Inflammatory macrophage treated with lipopolysaccharide for 4 hours (primary cell): Measurements from ENCODE around the gene SBSN.
A peak's percentile ranks its signal among the peaks of the same experiment; 100 is the strongest.

Experiments used
- DNase-seq: peaks from one replicate; pipeline ENCODE4 v3.0.0-alpha.2; 2020

Gene SBSN

GRCh38 chr19:35531291-35531690, 3.2 kb upstream of the SBSN start:
- no peak for DNase-seq

- DNase-seq, result no peak
Observed at GRCh38 chr19:35529241-35530218, 1.4 kb upstream of the SBSN start.

DNA sequence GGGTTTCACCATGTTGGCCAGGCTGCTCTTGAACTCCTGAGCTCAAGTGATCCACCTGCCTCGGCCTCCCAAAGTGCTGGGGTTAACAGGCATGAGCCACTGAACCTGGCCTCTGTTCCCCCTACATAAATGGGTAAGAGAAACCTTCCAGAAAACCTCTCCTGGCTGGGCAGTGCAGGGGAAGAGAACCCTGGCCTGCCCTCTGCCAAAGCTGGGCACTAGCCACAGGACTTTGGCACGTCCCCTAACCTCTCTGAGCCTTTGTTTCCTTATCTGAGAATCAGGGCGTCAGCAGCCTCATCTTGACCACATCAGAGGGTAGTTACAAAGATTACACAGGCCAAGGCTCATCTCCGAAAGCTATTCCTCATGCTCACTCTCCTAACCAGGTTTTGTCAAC, 2.2 kb downstream of the SBSN start:
- no peak for DNase-seq

DNA sequence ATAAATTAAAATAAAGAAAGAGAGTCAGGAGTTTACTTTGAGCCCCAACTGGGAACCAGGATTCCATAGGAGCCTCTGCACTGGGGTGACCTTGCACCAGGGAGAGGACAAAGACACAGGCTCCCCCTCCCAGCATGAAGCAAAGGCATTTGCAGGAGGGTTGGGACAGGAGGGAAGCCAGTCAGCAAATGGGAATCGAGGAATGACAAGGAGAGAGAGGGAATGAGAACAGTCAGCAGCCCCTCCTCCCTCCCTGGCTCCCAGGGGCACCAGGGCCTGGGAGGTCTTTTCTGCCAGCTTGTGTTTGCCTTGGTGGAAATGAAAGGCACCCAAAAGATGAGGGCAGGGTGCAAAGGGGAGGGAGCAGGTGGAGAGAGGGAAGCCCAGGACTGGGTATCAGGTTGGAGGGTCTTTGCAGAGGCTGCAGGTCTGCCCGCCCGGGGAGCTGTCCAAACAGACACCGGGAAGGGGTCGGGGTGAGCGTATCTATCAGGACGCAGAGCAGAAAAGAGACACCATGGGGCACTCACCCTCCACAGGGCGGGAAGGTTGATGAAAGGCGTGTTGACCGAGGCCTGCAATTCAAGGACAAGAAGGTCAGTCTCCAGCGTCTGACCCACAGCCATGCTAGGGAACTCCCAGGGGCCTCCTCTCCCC, 3.8 kb downstream of the SBSN start:
- no peak for DNase-seq

DNA sequence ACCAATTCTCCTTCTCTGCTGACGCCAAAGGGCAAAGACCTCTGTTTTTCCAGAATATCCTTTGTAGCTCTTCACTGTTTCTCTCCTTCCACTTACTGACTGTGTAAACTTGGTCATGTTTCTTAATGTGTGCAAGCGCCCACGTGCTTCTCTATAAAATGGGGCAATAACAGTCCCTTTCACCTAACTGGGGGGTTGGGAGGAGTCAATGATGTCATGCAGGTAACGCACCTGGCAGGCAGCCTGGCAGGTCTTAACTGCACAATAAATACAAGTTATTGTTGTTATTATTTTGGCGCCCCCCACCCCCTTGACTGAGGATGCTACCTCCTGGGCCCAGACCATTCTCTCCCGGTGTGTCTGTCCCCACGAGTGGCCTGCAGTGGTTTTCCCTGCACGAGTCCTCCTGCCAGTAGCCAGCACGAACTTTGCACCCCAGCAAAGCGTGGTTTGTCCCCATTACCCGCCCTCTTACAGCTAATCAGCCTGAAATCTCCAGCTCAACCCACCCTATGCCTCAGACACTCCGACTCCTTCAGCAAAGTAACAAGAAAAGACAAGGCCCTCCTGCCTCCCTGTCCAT, 5.3 kb downstream of the SBSN start:
- no peak for DNase-seq

GRCh38 chr19:35521124-35521743, 6.9 kb downstream of the SBSN start:
- DNase-seq, result no peak

- no peak for DNase-seq
Observed at GRCh38 chr19:35519291-35519690, 8.8 kb downstream of the SBSN start.

DNA sequence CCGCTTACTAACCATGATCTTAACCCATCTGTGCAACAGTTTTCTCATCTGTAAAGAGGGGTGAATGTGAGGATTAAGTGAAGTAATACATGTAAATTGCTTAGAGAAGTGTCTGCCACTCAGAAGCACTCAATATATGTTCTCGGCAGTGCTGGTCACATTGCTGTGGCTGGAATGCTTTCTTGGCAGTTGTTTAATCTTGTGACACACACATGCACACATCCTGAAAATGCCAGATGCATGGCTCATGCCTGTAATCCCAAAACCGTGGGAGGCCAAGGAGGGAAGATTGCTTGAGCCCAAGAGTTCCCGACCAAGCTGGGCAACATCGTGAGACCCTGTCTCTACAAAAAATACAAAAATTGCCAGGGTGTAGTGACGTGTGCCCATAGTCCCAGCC, 9.8 kb downstream of the SBSN start:
- DNase-seq, result no peak

DNA sequence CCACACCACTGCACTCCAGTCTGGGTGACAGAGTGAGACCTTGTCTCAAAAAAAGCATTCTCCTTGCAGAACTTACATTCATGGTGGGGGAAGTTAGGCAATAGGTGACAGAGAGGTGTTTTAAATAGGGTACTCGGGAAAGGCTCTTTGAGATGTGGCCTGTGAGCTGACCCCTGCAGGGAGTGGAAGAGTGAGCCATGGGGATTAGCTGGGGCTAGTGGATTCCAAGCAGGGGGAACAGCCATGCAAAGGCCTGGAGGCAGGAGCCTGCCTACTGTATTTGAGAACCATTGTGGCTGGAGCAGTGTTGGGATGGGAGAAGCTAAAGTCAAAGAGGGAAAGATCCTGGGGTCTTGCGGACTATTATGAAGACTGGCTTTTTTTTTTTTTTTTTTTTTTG, 10.8 kb downstream of the SBSN start:
- DNase-seq, result no peak

GRCh38 chr19:35516310-35516709, 11.8 kb downstream of the SBSN start:
- DNase-seq, result no peak

- DNase-seq, result no peak
Observed at GRCh38 chr19:35514282-35514809, 13.8 kb downstream of the SBSN start.

DNA sequence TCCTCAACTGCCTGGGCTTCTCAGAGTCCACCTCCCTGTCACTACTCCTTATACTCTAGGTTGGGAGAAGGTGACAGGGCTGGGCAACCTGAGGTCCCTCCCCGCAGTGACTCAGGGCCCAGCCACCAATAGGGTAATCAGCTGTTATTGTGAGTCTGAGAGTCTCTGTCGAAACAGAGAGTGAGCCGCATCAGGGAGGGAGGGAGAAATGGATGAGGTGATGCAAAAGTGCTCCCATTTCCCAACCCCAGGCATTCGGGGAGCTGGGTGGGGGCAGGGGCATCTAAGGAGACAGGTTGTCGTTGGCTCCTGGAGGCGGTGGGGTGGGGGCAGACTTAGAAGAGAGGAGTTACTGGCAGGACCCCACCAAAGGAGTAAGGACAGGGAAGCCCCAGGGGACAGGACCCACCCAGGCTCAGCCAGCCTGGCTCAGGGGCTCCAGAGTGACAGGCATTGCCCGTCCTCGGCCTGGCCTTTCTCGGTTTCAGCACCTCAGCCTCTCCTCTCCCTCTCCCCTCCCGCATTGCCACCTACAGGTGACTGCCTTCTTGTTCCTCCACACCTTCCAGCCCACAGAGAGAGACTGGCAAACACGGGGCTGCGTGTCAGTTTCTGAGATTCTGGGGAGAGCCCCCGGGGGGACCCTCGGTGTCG, 14.4 kb downstream of the SBSN start, which contains the start of gene DMKN:
TSS of gene DMKN (minus strand) at position 22 of the 654 bp plus-strand sequence. CDS start 174 bp downstream, outside the sequence.
- DNase-seq, result no peak

DNA sequence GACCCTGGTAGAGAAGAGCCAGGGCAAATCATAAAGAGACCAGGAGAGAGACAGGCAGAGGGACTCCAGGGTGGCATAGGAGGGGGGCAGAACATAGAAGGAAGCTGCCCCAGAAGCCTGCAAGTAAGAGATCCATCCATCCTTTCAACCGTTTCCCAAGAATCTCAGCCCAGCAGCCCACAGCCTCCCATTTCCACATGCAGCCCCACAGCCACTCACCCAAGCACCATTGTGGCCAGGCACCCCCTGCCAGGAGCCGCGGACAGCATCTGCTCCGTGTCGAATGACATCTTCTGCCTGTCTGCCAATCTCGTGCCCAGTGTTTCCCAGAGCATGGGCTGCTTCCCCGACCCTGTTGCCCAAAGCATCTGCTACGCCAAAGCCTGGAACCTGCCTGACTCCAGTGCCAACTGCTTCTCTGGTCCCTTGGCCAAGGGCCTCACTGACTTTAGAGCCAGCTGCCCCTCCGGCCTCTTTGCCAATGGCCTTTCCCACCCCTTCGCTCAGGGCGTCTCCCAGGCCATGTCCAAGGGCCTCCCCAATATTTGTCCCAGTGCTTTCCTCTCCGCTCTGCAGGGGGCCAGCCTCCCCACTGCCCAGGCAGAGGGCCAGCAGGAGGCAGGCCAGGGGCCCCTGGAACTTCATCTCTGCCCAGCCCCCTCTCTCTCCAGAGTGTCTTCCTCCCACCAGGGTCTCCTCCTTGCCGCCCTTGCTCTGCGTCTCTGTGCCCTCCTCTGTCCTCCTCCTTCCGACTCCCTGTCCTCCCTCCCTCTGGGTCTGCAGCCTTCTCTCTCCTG, 15.1 kb downstream of the SBSN start:
- no peak for DNase-seq

DNA sequence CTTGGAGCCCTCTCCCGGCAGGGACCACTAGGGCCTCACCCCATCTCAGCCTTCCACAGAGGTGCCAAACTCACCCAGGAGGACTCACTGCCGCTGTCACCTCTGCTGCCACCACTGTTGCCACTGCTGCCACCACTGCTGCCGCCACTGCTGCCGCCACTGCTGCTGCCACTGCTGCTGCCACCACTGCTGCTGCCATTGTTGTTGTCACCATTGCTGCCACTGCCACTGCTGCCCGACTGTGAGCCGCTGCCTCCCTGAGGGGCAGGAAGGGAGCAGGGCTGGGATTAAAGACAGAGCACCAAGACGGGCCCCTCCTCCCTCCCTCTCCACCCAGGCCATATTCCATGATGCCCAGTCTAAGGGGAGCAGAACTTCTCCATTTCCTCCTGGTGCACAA, 16.8 kb downstream of the SBSN start:
- DNase-seq, result no peak

DNA sequence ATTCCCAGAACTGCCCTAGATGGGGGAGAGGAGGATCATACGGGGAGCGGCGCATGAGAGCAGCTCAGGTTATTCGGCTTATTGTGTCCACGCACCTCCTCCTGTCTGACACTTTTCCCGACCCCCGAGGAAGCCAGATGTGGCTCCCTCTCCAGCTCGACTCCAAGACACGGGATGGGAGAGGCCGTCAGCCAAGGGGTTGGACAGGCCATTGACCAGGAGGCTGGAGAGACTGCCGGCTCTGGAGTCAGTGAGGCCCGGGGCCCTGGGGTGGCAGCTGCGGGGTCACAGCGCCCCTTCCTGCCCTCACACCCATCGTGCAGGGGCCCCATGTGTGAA, 17.5 kb downstream of the SBSN start:
- no peak for DNase-seq

DNA sequence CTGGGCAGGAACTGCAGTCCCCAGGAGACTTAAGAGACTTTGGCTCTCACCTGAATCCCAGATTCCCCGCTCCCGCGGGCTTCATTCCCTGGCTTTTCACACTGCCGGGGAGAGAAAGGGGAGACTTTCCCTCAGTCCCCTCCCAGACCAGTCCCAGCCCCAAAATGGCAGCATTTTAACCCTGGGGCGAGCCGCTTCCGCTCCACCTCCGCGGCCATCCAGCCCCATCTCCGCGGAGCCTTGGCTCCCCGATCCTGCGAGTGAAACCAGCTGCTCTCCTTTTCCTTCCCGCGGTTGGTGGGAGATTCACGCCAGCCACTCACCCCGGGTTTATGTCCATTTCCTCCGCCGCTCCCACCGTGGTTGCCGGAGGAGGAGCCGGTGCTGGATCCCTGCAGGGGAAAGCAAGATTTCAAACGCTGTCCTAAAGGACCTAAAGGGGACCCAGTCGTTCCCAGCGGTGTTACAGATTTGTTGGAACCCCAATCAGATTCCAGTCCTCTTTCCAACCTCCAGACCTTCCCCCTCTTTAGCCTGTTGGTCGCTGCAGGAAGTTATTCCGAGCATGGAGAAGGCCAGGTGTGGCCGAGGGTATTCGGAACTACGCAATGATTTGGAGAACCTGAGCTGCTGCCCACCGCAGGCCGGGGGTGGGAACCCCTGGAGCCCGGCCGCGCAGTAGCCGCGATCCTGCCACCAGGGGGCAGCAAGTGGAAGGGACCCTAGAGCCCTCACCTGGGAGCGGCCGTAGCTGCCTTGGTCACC, 18.1 kb downstream of the SBSN start:
- DNase-seq, result peak; percentile 49

DNA sequence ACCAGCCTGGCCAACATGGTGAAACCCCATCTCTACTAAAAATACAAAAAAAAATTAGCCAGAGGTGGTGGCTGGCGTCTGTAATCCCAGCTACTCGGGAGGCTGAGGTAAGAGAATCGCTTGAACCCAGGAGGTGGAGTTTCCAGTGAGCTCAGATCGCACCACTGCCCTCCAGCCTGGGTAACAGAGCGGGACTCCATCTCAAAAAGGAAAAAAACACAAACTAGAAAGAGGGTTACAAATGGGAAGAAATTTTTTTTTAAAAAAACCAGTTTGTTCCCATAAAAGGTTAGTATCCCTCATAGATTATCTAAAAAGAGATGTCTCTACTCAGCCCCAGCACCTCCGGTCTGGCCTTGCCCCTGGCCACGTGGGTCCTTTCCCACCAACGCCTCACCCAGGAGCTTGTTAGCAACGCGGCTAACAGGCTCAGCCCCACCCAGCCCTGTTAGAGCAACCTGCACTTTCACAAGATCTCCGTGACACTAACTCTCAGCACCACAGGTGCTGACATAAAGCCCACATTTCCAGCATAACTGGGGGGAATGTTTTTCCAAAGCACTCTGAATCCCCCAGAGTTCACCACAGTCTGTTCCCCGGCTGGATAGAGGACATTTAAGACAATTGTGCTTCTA, 19.0 kb downstream of the SBSN start:
- DNase-seq, result no peak

- no peak for DNase-seq
Observed at GRCh38 chr19:35508129-35508528, 20.0 kb downstream of the SBSN start.

GRCh38 chr19:35507561-35507960, 20.6 kb downstream of the SBSN start:
- no peak for DNase-seq

DNA sequence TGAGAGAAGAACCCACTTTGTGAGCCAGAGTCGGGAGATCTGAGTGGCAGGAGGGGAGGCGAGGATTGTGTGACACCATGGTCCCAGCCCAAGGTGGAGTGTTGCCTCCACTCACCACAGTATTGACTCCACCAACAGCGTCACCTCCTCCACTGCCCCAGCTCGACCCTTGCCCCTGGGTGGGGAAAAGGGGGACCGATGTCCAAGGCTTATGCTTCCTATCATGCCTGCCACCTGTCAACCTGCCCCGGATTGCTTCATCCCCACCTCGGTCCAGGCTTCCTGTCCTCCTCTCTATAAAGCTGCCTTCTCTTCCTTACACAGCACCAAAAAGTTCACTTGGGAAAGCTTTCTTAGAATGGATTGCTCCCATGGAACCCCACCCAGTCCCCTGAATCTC, 22.1 kb downstream of the SBSN start:
- no peak for DNase-seq
